Pulmonary artery endothelial cell (primary cell): ENCODE data around the gene OR10J1. TPM values are rescaled to one million over a fixed set of nuclear protein-coding genes. Genes with fewer than 3 reads are reported as not detected.

Experiments used
- total RNA-seq: library from RNA; depleted of rRNA; stranded (reverse); fragments of >200 nt; gene quantifications from 2 replicates; pipeline ENCODE4 v1.2.3, GENCODE V29; 2014

The OR10J1 gene
- total RNA-seq, 1 donor from 2014 or later: not detected

Other genes with a start within 250 kb of the OR10J1 start
- 0.86 TPM in 1 of 2 replicates, not detected in the other for gene ACKR1, start 234.8 kb upstream of the OR10J1 start, total RNA-seq
- not detected in 2 replicates for gene FCER1A, start 137.4 kb upstream of the OR10J1 start, total RNA-seq
- not detected in 2 replicates for gene OR10J4, start 7.5 kb upstream of the OR10J1 start, total RNA-seq
- gene OR10J5, start 96.3 kb downstream of the OR10J1 start, total RNA-seq: not detected in 2 replicates
- not detected in 2 replicates for gene APCS, start 148.1 kb downstream of the OR10J1 start, total RNA-seq